Measurements from ENCODE around the gene APH1A. TPM values are rescaled to one million over a fixed set of nuclear protein-coding genes. Genes with fewer than 3 reads are reported as not detected.
A peak's percentile ranks its signal among the peaks of the same experiment; 100 is the strongest.

APH1A gene
- total and polyA plus RNA-seq, 5 donors from 2014 or later = 74.0 to 119 (median 79.0) TPM

- ATAC-seq (ENCODE audit: low read depth in 2 of 2) = no peak
- no peaks in the 10 kb centered on the region for H3K27me3 Mint-ChIP-seq
- no peaks in the 10 kb centered on the region for H3K9me3 ChIP-seq (ENCODE audit: control insufficient read depth in 2 of 2, low read length in 2 of 2)
- H3K36me3 ChIP-seq (ENCODE audit: control insufficient read depth, insufficient read depth, low read length) = no peaks in the 10 kb centered on the region
- H3K4me3 ChIP-seq (ENCODE audit: low read depth, low read length) = peak overlapping the region; percentile 99
- no peaks in the 10 kb centered on the region for H3K27me3 ChIP-seq (ENCODE audit: control insufficient read depth, insufficient read depth, low read length)
- H3K4me1 ChIP-seq (ENCODE audit: control insufficient read depth, insufficient read depth, low read length, poor library complexity, severe bottlenecking) = peaks cover 20% of the 10 kb centered on the region
- H3K9me3 Mint-ChIP-seq = no peaks in the 10 kb centered on the region
- H3K27ac Mint-ChIP-seq = no peak overlapping the region
- no peak for DNase-seq
- H3K4me1 Mint-ChIP-seq = peaks cover 9 to 21% (median 15%) of the 10 kb centered on the region in 4 donors
- H3K36me3 Mint-ChIP-seq = peaks cover 5% of the 10 kb centered on the region
- H3K4me3 Mint-ChIP-seq = no peak overlapping the region
- H3K27ac ChIP-seq (ENCODE audit: insufficient read depth, low read length, poor library complexity, severe bottlenecking) = peak overlapping the region; percentile 63
Observed at GRCh38 chr1:150236614-150237100, 32.2 kb downstream of the APH1A start.

- Mint-ChIP-seq H3K9me3 (no peaks in the 10 kb centered on the region), H3K27me3 (no peaks in the 10 kb centered on the region), H3K4me3 (peak within 1 kb of the TSS in 1 of 4 donors; percentile 99), H3K36me3 (peaks cover 5% of the 10 kb centered on the region), H3K4me1 (peaks cover 9 to 21% (median 15%) of the 10 kb centered on the region in 4 donors), H3K27ac (peak within 1 kb of the TSS in 2 of 3 donors; percentile 98 to 99)
- H3K9me3 ChIP-seq (ENCODE audit: control insufficient read depth in 2 of 2, low read length in 2 of 2) = no peaks in the 10 kb centered on the region
- no peaks in the 10 kb centered on the region for H3K27me3 ChIP-seq (ENCODE audit: control insufficient read depth, insufficient read depth, low read length)
- H3K36me3 ChIP-seq (ENCODE audit: control insufficient read depth, insufficient read depth, low read length) = no peaks in the 10 kb centered on the region
- peak; percentile 90 to 99 (median 98) for DNase-seq
- H3K4me3 ChIP-seq (ENCODE audit: low read depth, low read length) = peak within 1 kb of the TSS; percentile 99
- ATAC-seq (ENCODE audit: low read depth in 2 of 2) = peak; percentile 92 to 94
- H3K27ac ChIP-seq (ENCODE audit: insufficient read depth, low read length, poor library complexity, severe bottlenecking) = peak within 1 kb of the TSS; percentile 98
- H3K4me1 ChIP-seq (ENCODE audit: control insufficient read depth, insufficient read depth, low read length, poor library complexity, severe bottlenecking) = peaks cover 20% of the 10 kb centered on the region
Observed at GRCh38 chr1:150235852-150236613, 32.8 kb downstream of the APH1A start, which contains the start of gene ANP32E. TSS of gene ANP32E (minus strand) at chr1:150236112. CDS start at chr1:150235786, 326 bp downstream.

GRCh38 chr1:150235294-150235851, 33.4 kb downstream of the APH1A start:
- no peak for ATAC-seq (ENCODE audit: low read depth in 2 of 2)
- H3K4me3 ChIP-seq (ENCODE audit: low read depth, low read length) = peak overlapping the region; percentile 99

GRCh38 chr1:150234566-150235293, 34.1 kb downstream of the APH1A start:
- ATAC-seq (ENCODE audit: low read depth in 2 of 2) (peak; percentile 26 to 29), DNase-seq (peak; percentile 80 to 91 (median 85))
- H3K4me3 Mint-ChIP-seq = peak overlapping the region in 1 of 4 donors; percentile 99
- Histone ChIP-seq H3K4me3 (ENCODE audit: low read depth, low read length) (peak overlapping the region; percentile 99), H3K27ac (ENCODE audit: insufficient read depth, low read length, poor library complexity, severe bottlenecking) (peak overlapping the region; percentile 98), H3K27me3 (ENCODE audit: control insufficient read depth, insufficient read depth, low read length) (no peaks in the 10 kb centered on the region), H3K4me1 (ENCODE audit: control insufficient read depth, insufficient read depth, low read length, poor library complexity, severe bottlenecking) (peaks cover 20% of the 10 kb centered on the region), H3K9me3 (ENCODE audit: control insufficient read depth in 2 of 2, low read length in 2 of 2) (no peaks in the 10 kb centered on the region), H3K36me3 (ENCODE audit: control insufficient read depth, insufficient read depth, low read length) (peaks cover 8% of the 10 kb centered on the region)
- no peaks in the 10 kb centered on the region for H3K27me3 Mint-ChIP-seq
- H3K36me3 Mint-ChIP-seq = peaks cover 5% of the 10 kb centered on the region
- H3K9me3 Mint-ChIP-seq = no peaks in the 10 kb centered on the region
- peaks cover 9 to 22% (median 17%) of the 10 kb centered on the region in 4 donors for H3K4me1 Mint-ChIP-seq
- peak overlapping the region in 2 of 3 donors; percentile 98 to 99 for H3K27ac Mint-ChIP-seq

More at GRCh38 chr1:150235294-150235851, 33.4 kb downstream of the APH1A start:
- H3K27ac Mint-ChIP-seq = no peak overlapping the region
- no peaks in the 10 kb centered on the region for H3K9me3 Mint-ChIP-seq
- Histone ChIP-seq H3K9me3 (ENCODE audit: control insufficient read depth in 2 of 2, low read length in 2 of 2) (no peaks in the 10 kb centered on the region), H3K27me3 (ENCODE audit: control insufficient read depth, insufficient read depth, low read length) (no peaks in the 10 kb centered on the region), H3K36me3 (ENCODE audit: control insufficient read depth, insufficient read depth, low read length) (peaks cover 1% of the 10 kb centered on the region), H3K4me1 (ENCODE audit: control insufficient read depth, insufficient read depth, low read length, poor library complexity, severe bottlenecking) (peaks cover 20% of the 10 kb centered on the region), H3K27ac (ENCODE audit: insufficient read depth, low read length, poor library complexity, severe bottlenecking) (peak overlapping the region; percentile 98)
- peaks cover 9 to 22% (median 17%) of the 10 kb centered on the region in 4 donors for H3K4me1 Mint-ChIP-seq
- H3K4me3 Mint-ChIP-seq = peak overlapping the region in 1 of 4 donors; percentile 99
- DNase-seq = peak; percentile 21 to 42 (median 42)
- H3K27me3 Mint-ChIP-seq = no peaks in the 10 kb centered on the region
- H3K36me3 Mint-ChIP-seq = peaks cover 5% of the 10 kb centered on the region

- Histone ChIP-seq H3K27ac (ENCODE audit: insufficient read depth, low read length, poor library complexity, severe bottlenecking) (peak overlapping the region; percentile 98), H3K9me3 (ENCODE audit: control insufficient read depth in 2 of 2, low read length in 2 of 2) (no peaks in the 10 kb centered on the region), H3K27me3 (ENCODE audit: control insufficient read depth, insufficient read depth, low read length) (no peaks in the 10 kb centered on the region), H3K36me3 (ENCODE audit: control insufficient read depth, insufficient read depth, low read length) (peaks cover 8% of the 10 kb centered on the region), H3K4me1 (ENCODE audit: control insufficient read depth, insufficient read depth, low read length, poor library complexity, severe bottlenecking) (peaks cover 20% of the 10 kb centered on the region), H3K4me3 (ENCODE audit: low read depth, low read length) (peak overlapping the region; percentile 99)
- Mint-ChIP-seq H3K27me3 (no peaks in the 10 kb centered on the region), H3K4me3 (peak overlapping the region in 1 of 4 donors; percentile 99), H3K9me3 (no peaks in the 10 kb centered on the region), H3K27ac (peak overlapping the region in 2 of 3 donors; percentile 98 to 99), H3K4me1 (peaks cover 9 to 22% (median 17%) of the 10 kb centered on the region in 4 donors), H3K36me3 (peaks cover 5% of the 10 kb centered on the region)
- DNase-seq (no peak), ATAC-seq (ENCODE audit: low read depth in 2 of 2) (no peak)
Observed at GRCh38 chr1:150234309-150234565, 34.6 kb downstream of the APH1A start.

- Mint-ChIP-seq H3K4me1 (peaks cover 9 to 22% (median 17%) of the 10 kb centered on the region in 4 donors), H3K27ac (peak overlapping the region in 2 of 3 donors; percentile 98 to 99), H3K27me3 (no peaks in the 10 kb centered on the region)
Observed at GRCh38 chr1:150233359-150234308, 35.2 kb downstream of the APH1A start.

More at GRCh38 chr1:150233359-150234308, 35.2 kb downstream of the APH1A start:
- no peak for ATAC-seq (ENCODE audit: low read depth in 2 of 2)
- DNase-seq = peak in 2 of 3 donors; percentile 22 to 48
- Histone ChIP-seq H3K27me3 (ENCODE audit: control insufficient read depth, insufficient read depth, low read length) (no peaks in the 10 kb centered on the region), H3K9me3 (ENCODE audit: control insufficient read depth in 2 of 2, low read length in 2 of 2) (no peaks in the 10 kb centered on the region), H3K4me3 (ENCODE audit: low read depth, low read length) (peak overlapping the region; percentile 99), H3K4me1 (ENCODE audit: control insufficient read depth, insufficient read depth, low read length, poor library complexity, severe bottlenecking) (peaks cover 20% of the 10 kb centered on the region), H3K36me3 (ENCODE audit: control insufficient read depth, insufficient read depth, low read length) (peaks cover 8% of the 10 kb centered on the region), H3K27ac (ENCODE audit: insufficient read depth, low read length, poor library complexity, severe bottlenecking) (peak overlapping the region; percentile 98)
- Mint-ChIP-seq H3K36me3 (peaks cover 9% of the 10 kb centered on the region), H3K9me3 (no peaks in the 10 kb centered on the region), H3K4me3 (peak overlapping the region in 1 of 4 donors; percentile 99)
